Measurements from ENCODE around the gene SLC35C1.

The SLC35C1 gene

GRCh38 chr11:45774786-45775185 is 30.2 kb upstream of the SLC35C1 start:
- no peak overlapping the region for H2AFZ ChIP-seq (ENCODE audit: low read length)
- H3K79me2 ChIP-seq (ENCODE audit: insufficient read depth, low read length) = no peaks in the 10 kb centered on the region
- H3K4me1 ChIP-seq (ENCODE audit: insufficient read depth, low read length, poor library complexity, severe bottlenecking) = peaks cover 14% of the 10 kb centered on the region
- no peak overlapping the region for H3K9ac ChIP-seq (ENCODE audit: low read depth, low read length, poor library complexity, severe bottlenecking)
- no peaks in the 10 kb centered on the region for H3K9me2 ChIP-seq (replicated peaks; ENCODE audit: low read depth, low read length)
- H4K20me1 ChIP-seq (ENCODE audit: insufficient read depth, low read length, poor library complexity, severe bottlenecking) = no peaks in the 10 kb centered on the region
- H3K4me3 ChIP-seq (ENCODE audit: low read length, poor library complexity, severe bottlenecking) = no peak overlapping the region
- no peaks in the 10 kb centered on the region for H3K9me3 ChIP-seq (ENCODE audit: insufficient read depth, low read depth, low read length)
- no peaks in the 10 kb centered on the region for H3K36me3 ChIP-seq (ENCODE audit: insufficient read depth, low read length)
- H3F3A ChIP-seq (ENCODE audit: low read depth) = no peaks in the 10 kb centered on the region
- H3K27me3 ChIP-seq (ENCODE audit: insufficient read depth, low read length, poor library complexity, severe bottlenecking) = no peaks in the 10 kb centered on the region
- TF ChIP-seq CTCF (conservative IDR thresholded peaks at IDR 0.05; ENCODE audit: low read length) (no peak), EZH2phosphoT487 (IDR thresholded peaks at IDR 0.05; ENCODE audit: borderline replicate concordance) (no peak)
- no peak overlapping the region for H3K4me2 ChIP-seq (ENCODE audit: low read depth, low read length, poor library complexity, severe bottlenecking)

GRCh38 chr11:45777127-45777969 is 27.6 kb upstream of the SLC35C1 start:
- Histone ChIP-seq H4K20me1 (ENCODE audit: insufficient read depth, low read length, poor library complexity, severe bottlenecking) (no peaks in the 10 kb centered on the region), H3K9me3 (ENCODE audit: insufficient read depth, low read depth, low read length) (no peaks in the 10 kb centered on the region), H3K36me3 (ENCODE audit: insufficient read depth, low read length) (no peaks in the 10 kb centered on the region), H3K9ac (ENCODE audit: low read depth, low read length, poor library complexity, severe bottlenecking) (no peak overlapping the region), H2AFZ (ENCODE audit: low read length) (no peak overlapping the region), H3K27me3 (ENCODE audit: insufficient read depth, low read length, poor library complexity, severe bottlenecking) (no peaks in the 10 kb centered on the region), H3K4me3 (ENCODE audit: low read length, poor library complexity, severe bottlenecking) (no peak overlapping the region), H3K4me1 (ENCODE audit: insufficient read depth, low read length, poor library complexity, severe bottlenecking) (peaks cover 4% of the 10 kb centered on the region), H3K4me2 (ENCODE audit: low read depth, low read length, poor library complexity, severe bottlenecking) (no peak overlapping the region), H3F3A (ENCODE audit: low read depth) (no peaks in the 10 kb centered on the region), H3K9me2 (replicated peaks; ENCODE audit: low read depth, low read length) (no peaks in the 10 kb centered on the region), H3K79me2 (ENCODE audit: insufficient read depth, low read length) (no peaks in the 10 kb centered on the region)
- TF ChIP-seq EZH2phosphoT487 (IDR thresholded peaks at IDR 0.05; ENCODE audit: borderline replicate concordance) (no peak), CTCF (conservative IDR thresholded peaks at IDR 0.05; ENCODE audit: low read length) (no peak)

- H3K27me3 ChIP-seq (ENCODE audit: insufficient read depth, low read length, poor library complexity, severe bottlenecking) = no peaks in the 10 kb centered on the region
- H3F3A ChIP-seq (ENCODE audit: low read depth) = no peaks in the 10 kb centered on the region
- H3K4me2 ChIP-seq (ENCODE audit: low read depth, low read length, poor library complexity, severe bottlenecking) = no peak overlapping the region
- H3K9me2 ChIP-seq (replicated peaks; ENCODE audit: low read depth, low read length) = no peaks in the 10 kb centered on the region
- H4K20me1 ChIP-seq (ENCODE audit: insufficient read depth, low read length, poor library complexity, severe bottlenecking) = no peaks in the 10 kb centered on the region
- H3K4me1 ChIP-seq (ENCODE audit: insufficient read depth, low read length, poor library complexity, severe bottlenecking) = no peaks in the 10 kb centered on the region
- no peaks in the 10 kb centered on the region for H3K36me3 ChIP-seq (ENCODE audit: insufficient read depth, low read length)
- H3K9me3 ChIP-seq (ENCODE audit: insufficient read depth, low read depth, low read length) = no peaks in the 10 kb centered on the region
- TF ChIP-seq EZH2phosphoT487 (IDR thresholded peaks at IDR 0.05; ENCODE audit: borderline replicate concordance) (no peak), CTCF (conservative IDR thresholded peaks at IDR 0.05; ENCODE audit: low read length) (no peak)
- H3K9ac ChIP-seq (ENCODE audit: low read depth, low read length, poor library complexity, severe bottlenecking) = no peak overlapping the region
- H3K79me2 ChIP-seq (ENCODE audit: insufficient read depth, low read length) = no peaks in the 10 kb centered on the region
- H3K4me3 ChIP-seq (ENCODE audit: low read length, poor library complexity, severe bottlenecking) = no peak overlapping the region
- H2AFZ ChIP-seq (ENCODE audit: low read length) = no peak overlapping the region
Observed at GRCh38 chr11:45778341-45778740, 26.6 kb upstream of the SLC35C1 start.

Measured in Loucy (cell line).